K562 (cell line): ENCODE measurements around the gene HYOU1. TPM values are rescaled to one million over a fixed set of nuclear protein-coding genes. Genes with fewer than 3 reads are reported as not detected.

Experiments
- ARID1B ChIP-seq: fragments of 450-650 bp; IDR thresholded peaks from 2 replicates; pipeline ENCODE4 v1.6.1; 2016; ENCODE audit warnings: antibody characterized with exemption, mild to moderate bottlenecking, inconsistent platforms
- CTBP1 ChIP-seq: fragments of 450-650 bp; IDR thresholded peaks from 2 replicates; pipeline ENCODE4 v1.6.1; 2016; ENCODE audit warnings: borderline replicate concordance
- CXXC5 ChIP-seq: fragments of 250-450 bp; sonication (Bioruptor Pico); IDR thresholded peaks from 2 replicates; pipeline ENCODE4 v1.8.0; 2022; ENCODE audit warnings: inconsistent platforms, mild to moderate bottlenecking, moderate library complexity
- LEF1 ChIP-seq: fragments of 450-650 bp; IDR thresholded peaks from 2 replicates; pipeline ENCODE4 v1.6.1; 2016; ENCODE audit warnings: mild to moderate bottlenecking
- MEIS2 ChIP-seq: fragments of 450-650 bp; IDR thresholded peaks from 2 replicates; pipeline ENCODE4 v1.6.1; 2014; ENCODE audit warnings: mild to moderate bottlenecking; ENCODE audit not compliant: partially characterized antibody
- NRF1 ChIP-seq, 2 experiments: fragments of 450-650 bp; IDR thresholded peaks in 1 of 2; conservative IDR thresholded peaks in 1 of 2; 2 replicates each; pipeline ENCODE4 v1.6.1; 2014; ENCODE audit warnings: mild to moderate bottlenecking in 2 of 2
- PCBP1 ChIP-seq: fragments of 200-400 bp; formaldehyde crosslinking; IDR thresholded peaks from 2 replicates; pipeline ENCODE4 v1.6.1; 2018; ENCODE audit warnings: mild to moderate bottlenecking, low read depth, low read length; ENCODE audit not compliant: poor library complexity, severe bottlenecking
- RBFOX2 ChIP-seq: fragments of 200-400 bp; formaldehyde crosslinking; IDR thresholded peaks from 2 replicates; pipeline ENCODE4 v1.6.1; 2017; ENCODE audit warnings: low read depth, mild to moderate bottlenecking, low read length, moderate library complexity
- SAP30 ChIP-seq: fragments of 200-600 bp; sonication (generic); IDR thresholded peaks from 2 replicates; pipeline ENCODE4 v1.6.1; 2012; ENCODE audit warnings: borderline replicate concordance, low read depth, mild to moderate bottlenecking, moderate library complexity, low read length, control low read depth, inconsistent platforms; ENCODE audit not compliant: insufficient read depth, poor library complexity, severe bottlenecking
- TFAP4 ChIP-seq: sonication (generic); formaldehyde crosslinking; IDR thresholded peaks from 2 replicates; pipeline ENCODE4 v1.8.0; 2022; ENCODE audit warnings: missing genetic modification reagents, mild to moderate bottlenecking, moderate library complexity, borderline replicate concordance
- ZFX ChIP-seq: sonication (generic); formaldehyde crosslinking; IDR thresholded peaks from 2 replicates; pipeline ENCODE4 v1.8.0; 2022; ENCODE audit warnings: mild to moderate bottlenecking, missing genetic modification reagents, moderate library complexity
- ZNF830 ChIP-seq: fragments of 250-450 bp; sonication (Bioruptor Pico); IDR thresholded peaks from 2 replicates; pipeline ENCODE4 v1.5.0; 2021; ENCODE audit warnings: mild to moderate bottlenecking
- polyA plus RNA-seq, 8 experiments: library from polyadenylated mRNA; depleted of rRNA in 4 of 8; stranded (reverse) in 5 of 8; unstranded in 3 of 8; fragments of >200 nt; fragmentation: Nextera tagmentation in 2 of 8; fragmentation: Illumina TruSeq in 1 of 8; extraction: Ambion mirVana in 2 of 8; extraction: Trizol in 1 of 8; gene quantifications; 2 replicates each; pipeline versions ENCODE4 v1.2.1 to v1.2.3, GENCODE V29; 2011 to 2014; ENCODE audit warnings: inconsistent platforms in 1 of 8, missing spikeins in 1 of 8
- total RNA-seq, 7 experiments: library from RNA; depleted of rRNA in 6 of 7; stranded (reverse); fragments of >200 nt in 6 of 7; fragmentation: Illumina TruSeq in 2 of 7; extraction: Trizol in 2 of 7; gene quantifications; 2 replicates each; pipeline versions ENCODE4 v1.2.1 to v1.2.3, GENCODE V29; 2011 to 2021; ENCODE audit warnings: low replicate concordance in 1 of 7
- TF ChIP-seq, protein P1 (sequence below): fragments of 450-650 bp; IDR thresholded peaks from 2 replicates; pipeline ENCODE4 v1.6.1; 2016; ENCODE audit warnings: mild to moderate bottlenecking, moderate library complexity
- TF ChIP-seq, protein P2 (sequence below): sonication (generic); formaldehyde crosslinking; IDR thresholded peaks from 2 replicates; pipeline ENCODE4 v1.9.0; 2022; ENCODE audit warnings: mild to moderate bottlenecking, missing genetic modification reagents

The HYOU1 gene
- total and polyA plus RNA-seq, 9 of the 15 experiments (the other 6 are each of a cell fraction or from before 2014, with no cell fraction given) = 19.5 to 197 (median 128) TPM

DNA sequence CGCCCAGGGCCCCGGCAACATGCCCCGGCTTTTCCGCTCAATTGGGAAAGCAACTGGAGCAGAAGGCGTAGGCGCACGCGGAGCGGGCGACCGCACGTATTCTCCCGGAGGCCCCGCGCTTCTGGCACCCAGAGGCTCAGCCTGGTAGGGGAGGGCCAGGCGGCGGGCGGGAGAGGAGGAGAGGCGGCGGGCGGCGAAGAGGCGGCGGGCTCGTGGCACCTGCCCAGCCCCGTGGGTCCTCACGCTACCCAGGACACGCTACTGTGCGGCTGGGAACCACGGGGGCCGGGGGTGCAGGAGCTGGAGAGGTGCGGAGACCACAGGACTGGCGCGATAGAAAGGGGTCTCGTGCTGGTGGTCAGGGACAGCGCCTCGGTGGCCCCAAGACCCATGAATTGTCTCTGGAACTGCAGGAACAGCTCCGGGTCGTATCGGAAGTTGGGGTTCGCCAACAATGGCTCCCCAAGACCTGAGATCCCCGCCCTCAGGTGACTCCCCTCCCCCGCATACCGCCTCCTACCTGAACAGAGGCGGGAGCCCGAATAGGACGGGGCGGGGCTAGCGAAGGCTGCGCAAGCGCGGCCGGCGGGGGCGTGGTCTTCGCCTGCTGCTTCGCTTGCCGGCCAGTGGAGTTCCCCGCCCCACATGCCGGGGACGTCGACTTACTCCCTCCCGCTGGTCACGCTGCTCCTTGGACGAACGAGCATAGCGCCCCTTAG, 26.5 kb downstream of the HYOU1 start, which contains the start of gene SLC37A4 (continued):
- TF ChIP-seq, protein P1, sequence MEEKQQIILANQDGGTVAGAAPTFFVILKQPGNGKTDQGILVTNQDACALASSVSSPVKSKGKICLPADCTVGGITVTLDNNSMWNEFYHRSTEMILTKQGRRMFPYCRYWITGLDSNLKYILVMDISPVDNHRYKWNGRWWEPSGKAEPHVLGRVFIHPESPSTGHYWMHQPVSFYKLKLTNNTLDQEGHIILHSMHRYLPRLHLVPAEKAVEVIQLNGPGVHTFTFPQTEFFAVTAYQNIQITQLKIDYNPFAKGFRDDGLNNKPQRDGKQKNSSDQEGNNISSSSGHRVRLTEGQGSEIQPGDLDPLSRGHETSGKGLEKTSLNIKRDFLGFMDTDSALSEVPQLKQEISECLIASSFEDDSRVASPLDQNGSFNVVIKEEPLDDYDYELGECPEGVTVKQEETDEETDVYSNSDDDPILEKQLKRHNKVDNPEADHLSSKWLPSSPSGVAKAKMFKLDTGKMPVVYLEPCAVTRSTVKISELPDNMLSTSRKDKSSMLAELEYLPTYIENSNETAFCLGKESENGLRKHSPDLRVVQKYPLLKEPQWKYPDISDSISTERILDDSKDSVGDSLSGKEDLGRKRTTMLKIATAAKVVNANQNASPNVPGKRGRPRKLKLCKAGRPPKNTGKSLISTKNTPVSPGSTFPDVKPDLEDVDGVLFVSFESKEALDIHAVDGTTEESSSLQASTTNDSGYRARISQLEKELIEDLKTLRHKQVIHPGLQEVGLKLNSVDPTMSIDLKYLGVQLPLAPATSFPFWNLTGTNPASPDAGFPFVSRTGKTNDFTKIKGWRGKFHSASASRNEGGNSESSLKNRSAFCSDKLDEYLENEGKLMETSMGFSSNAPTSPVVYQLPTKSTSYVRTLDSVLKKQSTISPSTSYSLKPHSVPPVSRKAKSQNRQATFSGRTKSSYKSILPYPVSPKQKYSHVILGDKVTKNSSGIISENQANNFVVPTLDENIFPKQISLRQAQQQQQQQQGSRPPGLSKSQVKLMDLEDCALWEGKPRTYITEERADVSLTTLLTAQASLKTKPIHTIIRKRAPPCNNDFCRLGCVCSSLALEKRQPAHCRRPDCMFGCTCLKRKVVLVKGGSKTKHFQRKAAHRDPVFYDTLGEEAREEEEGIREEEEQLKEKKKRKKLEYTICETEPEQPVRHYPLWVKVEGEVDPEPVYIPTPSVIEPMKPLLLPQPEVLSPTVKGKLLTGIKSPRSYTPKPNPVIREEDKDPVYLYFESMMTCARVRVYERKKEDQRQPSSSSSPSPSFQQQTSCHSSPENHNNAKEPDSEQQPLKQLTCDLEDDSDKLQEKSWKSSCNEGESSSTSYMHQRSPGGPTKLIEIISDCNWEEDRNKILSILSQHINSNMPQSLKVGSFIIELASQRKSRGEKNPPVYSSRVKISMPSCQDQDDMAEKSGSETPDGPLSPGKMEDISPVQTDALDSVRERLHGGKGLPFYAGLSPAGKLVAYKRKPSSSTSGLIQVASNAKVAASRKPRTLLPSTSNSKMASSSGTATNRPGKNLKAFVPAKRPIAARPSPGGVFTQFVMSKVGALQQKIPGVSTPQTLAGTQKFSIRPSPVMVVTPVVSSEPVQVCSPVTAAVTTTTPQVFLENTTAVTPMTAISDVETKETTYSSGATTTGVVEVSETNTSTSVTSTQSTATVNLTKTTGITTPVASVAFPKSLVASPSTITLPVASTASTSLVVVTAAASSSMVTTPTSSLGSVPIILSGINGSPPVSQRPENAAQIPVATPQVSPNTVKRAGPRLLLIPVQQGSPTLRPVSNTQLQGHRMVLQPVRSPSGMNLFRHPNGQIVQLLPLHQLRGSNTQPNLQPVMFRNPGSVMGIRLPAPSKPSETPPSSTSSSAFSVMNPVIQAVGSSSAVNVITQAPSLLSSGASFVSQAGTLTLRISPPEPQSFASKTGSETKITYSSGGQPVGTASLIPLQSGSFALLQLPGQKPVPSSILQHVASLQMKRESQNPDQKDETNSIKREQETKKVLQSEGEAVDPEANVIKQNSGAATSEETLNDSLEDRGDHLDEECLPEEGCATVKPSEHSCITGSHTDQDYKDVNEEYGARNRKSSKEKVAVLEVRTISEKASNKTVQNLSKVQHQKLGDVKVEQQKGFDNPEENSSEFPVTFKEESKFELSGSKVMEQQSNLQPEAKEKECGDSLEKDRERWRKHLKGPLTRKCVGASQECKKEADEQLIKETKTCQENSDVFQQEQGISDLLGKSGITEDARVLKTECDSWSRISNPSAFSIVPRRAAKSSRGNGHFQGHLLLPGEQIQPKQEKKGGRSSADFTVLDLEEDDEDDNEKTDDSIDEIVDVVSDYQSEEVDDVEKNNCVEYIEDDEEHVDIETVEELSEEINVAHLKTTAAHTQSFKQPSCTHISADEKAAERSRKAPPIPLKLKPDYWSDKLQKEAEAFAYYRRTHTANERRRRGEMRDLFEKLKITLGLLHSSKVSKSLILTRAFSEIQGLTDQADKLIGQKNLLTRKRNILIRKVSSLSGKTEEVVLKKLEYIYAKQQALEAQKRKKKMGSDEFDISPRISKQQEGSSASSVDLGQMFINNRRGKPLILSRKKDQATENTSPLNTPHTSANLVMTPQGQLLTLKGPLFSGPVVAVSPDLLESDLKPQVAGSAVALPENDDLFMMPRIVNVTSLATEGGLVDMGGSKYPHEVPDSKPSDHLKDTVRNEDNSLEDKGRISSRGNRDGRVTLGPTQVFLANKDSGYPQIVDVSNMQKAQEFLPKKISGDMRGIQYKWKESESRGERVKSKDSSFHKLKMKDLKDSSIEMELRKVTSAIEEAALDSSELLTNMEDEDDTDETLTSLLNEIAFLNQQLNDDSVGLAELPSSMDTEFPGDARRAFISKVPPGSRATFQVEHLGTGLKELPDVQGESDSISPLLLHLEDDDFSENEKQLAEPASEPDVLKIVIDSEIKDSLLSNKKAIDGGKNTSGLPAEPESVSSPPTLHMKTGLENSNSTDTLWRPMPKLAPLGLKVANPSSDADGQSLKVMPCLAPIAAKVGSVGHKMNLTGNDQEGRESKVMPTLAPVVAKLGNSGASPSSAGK = peak; percentile 99
- TF ChIP-seq TFAP4 (CRISPR knock-in tag) (peak; percentile 89), PCBP1 (peak; percentile 83), ZFX (CRISPR knock-in tag) (peak; percentile 43; the same call in 1 of the 2 replicates), SAP30 (no peak), RBFOX2 (peak; percentile 70), MEIS2 (peak; percentile 85), ARID1B (0 out of 2 replicates have a peak, but pooled peaks have one; percentile 22), LEF1 (no peak), CTBP1 (peak; percentile 84), NRF1 (conservative IDR thresholded peaks at IDR 0.05 in 1 of 2, IDR thresholded peaks at IDR 0.05 in 1 of 2) (peak; percentile 98), ZNF830 (0 out of 2 replicates have a peak, but pooled peaks have one; percentile 44), CXXC5 (CRISPR knock-in tag) (peak; percentile 88)
- TF ChIP-seq, protein P2, sequence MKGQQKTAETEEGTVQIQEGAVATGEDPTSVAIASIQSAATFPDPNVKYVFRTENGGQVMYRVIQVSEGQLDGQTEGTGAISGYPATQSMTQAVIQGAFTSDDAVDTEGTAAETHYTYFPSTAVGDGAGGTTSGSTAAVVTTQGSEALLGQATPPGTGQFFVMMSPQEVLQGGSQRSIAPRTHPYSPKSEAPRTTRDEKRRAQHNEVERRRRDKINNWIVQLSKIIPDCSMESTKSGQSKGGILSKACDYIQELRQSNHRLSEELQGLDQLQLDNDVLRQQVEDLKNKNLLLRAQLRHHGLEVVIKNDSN = peak; percentile 85
